Fibroblast of peridontal ligament (primary cell): Measurements from ENCODE around the gene CRY2.

Experiments
- DNase-seq: peaks from one replicate; pipeline ENCODE4 v3.0.0-alpha.2; 2010; ENCODE audit errors: extremely low read depth

The CRY2 gene

GRCh38 chr11:45930951-45931570 lies 83.8 kb downstream of the CRY2 start:
- no peak for DNase-seq

- no peak for DNase-seq
Observed at GRCh38 chr11:45931739-45932138, 84.5 kb downstream of the CRY2 start.

GRCh38 chr11:45932217-45932616 lies 84.9 kb downstream of the CRY2 start:
- no peak for DNase-seq
